ENCODE results near the gene COL27A1.

DNA sequence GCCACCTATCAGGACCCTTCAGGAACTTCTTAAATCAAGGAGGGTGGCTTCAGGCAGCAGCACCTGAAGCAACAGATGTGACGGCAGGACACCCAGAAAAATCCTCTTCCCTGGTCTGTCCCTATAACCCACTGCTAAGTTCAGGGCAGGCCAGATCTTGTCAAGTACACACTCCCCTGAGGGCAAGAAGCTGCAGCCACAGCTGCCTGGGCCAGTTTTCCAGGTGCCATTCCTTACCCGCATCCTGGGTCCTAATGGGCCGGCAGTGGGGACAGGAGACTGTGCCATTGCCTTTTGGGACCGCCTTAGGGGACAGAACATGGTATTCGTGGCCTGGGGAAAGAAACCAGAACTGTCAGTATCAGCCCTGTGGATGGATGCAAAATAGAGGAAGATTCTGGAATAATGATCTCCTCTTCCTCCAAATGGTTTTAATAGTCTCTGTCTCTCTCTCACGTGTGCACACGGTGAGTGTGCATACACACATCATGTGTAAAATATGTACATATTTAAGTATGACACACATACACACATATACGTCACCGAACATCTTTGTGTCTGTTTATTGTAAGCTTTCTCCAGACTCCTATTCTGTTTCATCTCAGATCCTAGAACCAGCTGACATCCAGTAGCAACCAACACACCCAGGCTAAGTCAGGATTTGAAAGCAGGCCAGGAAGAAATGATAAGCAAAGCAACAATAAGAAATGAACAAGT is 188.3 kb downstream of the COL27A1 start:
- TF ChIP-seq, protein P1, sequence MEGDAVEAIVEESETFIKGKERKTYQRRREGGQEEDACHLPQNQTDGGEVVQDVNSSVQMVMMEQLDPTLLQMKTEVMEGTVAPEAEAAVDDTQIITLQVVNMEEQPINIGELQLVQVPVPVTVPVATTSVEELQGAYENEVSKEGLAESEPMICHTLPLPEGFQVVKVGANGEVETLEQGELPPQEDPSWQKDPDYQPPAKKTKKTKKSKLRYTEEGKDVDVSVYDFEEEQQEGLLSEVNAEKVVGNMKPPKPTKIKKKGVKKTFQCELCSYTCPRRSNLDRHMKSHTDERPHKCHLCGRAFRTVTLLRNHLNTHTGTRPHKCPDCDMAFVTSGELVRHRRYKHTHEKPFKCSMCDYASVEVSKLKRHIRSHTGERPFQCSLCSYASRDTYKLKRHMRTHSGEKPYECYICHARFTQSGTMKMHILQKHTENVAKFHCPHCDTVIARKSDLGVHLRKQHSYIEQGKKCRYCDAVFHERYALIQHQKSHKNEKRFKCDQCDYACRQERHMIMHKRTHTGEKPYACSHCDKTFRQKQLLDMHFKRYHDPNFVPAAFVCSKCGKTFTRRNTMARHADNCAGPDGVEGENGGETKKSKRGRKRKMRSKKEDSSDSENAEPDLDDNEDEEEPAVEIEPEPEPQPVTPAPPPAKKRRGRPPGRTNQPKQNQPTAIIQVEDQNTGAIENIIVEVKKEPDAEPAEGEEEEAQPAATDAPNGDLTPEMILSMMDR (conservative IDR thresholded peaks at IDR 0.05): no peak
- no peak for TF ChIP-seq ZFX (IDR thresholded peaks at IDR 0.05)

Data from C4-2B (cell line).